ENCODE data around the gene PTPN6.
"Not testable (repeated sequence)": the region's sequence is repeated elsewhere in the genome, so short reads cannot be mapped to it uniquely, and the experiment has no call there.

The PTPN6 gene

GRCh38 chr12:6950811-6951540, at the start of gene PTPN6:
Gene PTPN6 (plus strand): TSS chr12:6951356. CDS start chr12:6951513, 157 bp downstream.
- DNase-seq (ENCODE audit: low spot score) = no peak

- no peak for DNase-seq (ENCODE audit: low spot score)
Measured at GRCh38 chr12:6902448-6902847, 48.7 kb upstream of the PTPN6 start.

- DNase-seq (ENCODE audit: low spot score) = no peak
Measured at GRCh38 chr12:6903722-6904121, 47.4 kb upstream of the PTPN6 start.

- peak; percentile 98 for DNase-seq (ENCODE audit: low spot score)
Measured at GRCh38 chr12:6904280-6905276, 46.6 kb upstream of the PTPN6 start, which contains the start of gene LRRC23. Gene LRRC23 (plus strand): TSS chr12:6904822. CDS start chr12:6905634, 812 bp downstream.

- no peak for DNase-seq (ENCODE audit: low spot score)
Measured at GRCh38 chr12:6905414-6906040, 45.6 kb upstream of the PTPN6 start.

- DNase-seq (ENCODE audit: low spot score) = not testable (repeated sequence)
Measured at GRCh38 chr12:6908141-6908540, 43.0 kb upstream of the PTPN6 start.

GRCh38 chr12:6909421-6910145, 41.6 kb upstream of the PTPN6 start:
- DNase-seq (ENCODE audit: low spot score) = no peak

- DNase-seq (ENCODE audit: low spot score) = no peak
Measured at GRCh38 chr12:6912164-6912935, 38.8 kb upstream of the PTPN6 start.

GRCh38 chr12:6914246-6914946, 36.8 kb upstream of the PTPN6 start, which contains the start of gene ENO2:
Gene ENO2 (plus strand): TSS chr12:6914580. CDS start chr12:6915833, 1,253 bp downstream.
- peak; percentile 78 for DNase-seq (ENCODE audit: low spot score)

- peak; percentile 80 for DNase-seq (ENCODE audit: low spot score)
Measured at GRCh38 chr12:6914947-6915788, 36.0 kb upstream of the PTPN6 start.

GRCh38 chr12:6915789-6916285, 35.3 kb upstream of the PTPN6 start:
- no peak for DNase-seq (ENCODE audit: low spot score)

GRCh38 chr12:6916426-6917200, 34.5 kb upstream of the PTPN6 start:
- no peak for DNase-seq (ENCODE audit: low spot score)

- no peak for DNase-seq (ENCODE audit: low spot score)
Measured at GRCh38 chr12:6917491-6918231, 33.5 kb upstream of the PTPN6 start.

GRCh38 chr12:6919588-6919987, 31.6 kb upstream of the PTPN6 start:
- DNase-seq (ENCODE audit: low spot score) = no peak

- no peak for DNase-seq (ENCODE audit: low spot score)
Measured at GRCh38 chr12:6921539-6921938, 29.6 kb upstream of the PTPN6 start.

- DNase-seq (ENCODE audit: low spot score) = no peak
Measured at GRCh38 chr12:6921996-6922946, 28.9 kb upstream of the PTPN6 start.
